SK-N-SH (cell line): Measurements from ENCODE around the gene KCNV2. TPM values are rescaled to one million over a fixed set of nuclear protein-coding genes. Genes with fewer than 3 reads are reported as not detected.

ENCODE experiments used
- CTCF ChIA-PET: fragments of 300-600, 350-600 bp; formaldehyde crosslinking; extraction: SDS; loops from one replicate; lab custom pipeline; 2021; lab: Yijun Ruan, JAX
- POLR2A ChIA-PET: fragments of 350-600 bp; sonication (Branson Sonifier 250); formaldehyde crosslinking; extraction: SDS; loops from one replicate; lab custom pipeline; 2020; ENCODE audit warnings: antibody characterized with exemption, inconsistent platforms; lab: Yijun Ruan, JAX
- DNase-seq: peaks from one replicate; pipeline ENCODE4 v3.0.0; 2012
- H2AFZ ChIP-seq: fragments of 200-600 bp; sonication (generic); 2 replicates; pipeline ENCODE4 v1.8.1; 2016; ENCODE audit warnings: antibody characterized with exemption, mild to moderate bottlenecking, low read depth
- H3F3A ChIP-seq: fragments of 200-600 bp; sonication (generic); replicated peaks from 2 replicates; pipeline ENCODE3; 2016; ENCODE audit warnings: antibody characterized with exemption, mild to moderate bottlenecking; ENCODE audit not compliant: insufficient read depth
- H3K27ac ChIP-seq, 2 experiments: fragments of 200-500 bp in 1 of 2; fragments of 200-600 bp in 1 of 2; sonication (Bioruptor generic) in 1 of 2; sonication (generic), shearing (Covaris generic) in 1 of 2; 2 replicates each; pipeline versions ENCODE4 v1.5.1 to v1.6.1; 2014 to 2016; ENCODE audit warnings: low read depth in 2 of 2, inconsistent platforms in 1 of 2, low read length in 1 of 2, mild to moderate bottlenecking in 1 of 2, mixed read lengths in 1 of 2
- H3K27me3 ChIP-seq: fragments of 200-600 bp; sonication (generic), shearing (Covaris generic); 2 replicates; pipeline ENCODE4 v1.6.1; 2016; ENCODE audit warnings: mixed run types; ENCODE audit not compliant: insufficient read depth
- H3K36me3 ChIP-seq, 2 experiments: fragments of 200-500 bp in 1 of 2; fragments of 200-600 bp in 1 of 2; sonication (Bioruptor generic) in 1 of 2; sonication (generic) in 1 of 2; replicated peaks in 1 of 2; 2 replicates each; pipeline versions ENCODE3 to v1.5.1; 2014 to 2016; ENCODE audit warnings: low read length in 1 of 2, mild to moderate bottlenecking in 1 of 2; ENCODE audit not compliant: insufficient read depth in 2 of 2, control insufficient read depth in 1 of 2
- H3K4me1 ChIP-seq, 2 experiments: fragments of 200-500 bp in 1 of 2; fragments of 200-600 bp in 1 of 2; sonication (Bioruptor generic) in 1 of 2; sonication (generic), shearing (Covaris generic) in 1 of 2; 2 replicates each; pipeline versions ENCODE4 v1.5.1 to v1.6.1; 2014 to 2016; ENCODE audit warnings: low read depth in 1 of 2, low read length in 1 of 2, mixed run types in 1 of 2; ENCODE audit not compliant: insufficient read depth in 2 of 2, control insufficient read depth in 1 of 2
- H3K4me2 ChIP-seq: fragments of 200-600 bp; sonication (generic), shearing (Covaris generic); 2 replicates; pipeline ENCODE4 v1.6.1; 2017; ENCODE audit warnings: mixed run types
- H3K4me3 ChIP-seq, 2 experiments: fragments of 200-500 bp in 1 of 2; fragments of 200-600 bp in 1 of 2; sonication (Bioruptor generic) in 1 of 2; sonication (generic), shearing (Covaris generic) in 1 of 2; 2 replicates each; pipeline versions ENCODE4 v1.5.1 to v1.8.1; 2014 to 2016; ENCODE audit warnings: low read depth in 2 of 2, inconsistent platforms in 1 of 2, low read length in 1 of 2, mild to moderate bottlenecking in 1 of 2, mixed read lengths in 1 of 2, moderate library complexity in 1 of 2
- H3K79me2 ChIP-seq: fragments of 200-600 bp; sonication (generic); 2 replicates; pipeline ENCODE4 v1.8.1; 2017; ENCODE audit warnings: mild to moderate bottlenecking; ENCODE audit not compliant: insufficient read depth
- H3K9ac ChIP-seq: fragments of 200-600 bp; sonication (generic); 2 replicates; pipeline ENCODE4 v1.6.1; 2017; ENCODE audit warnings: mixed run types
- H3K9me2 ChIP-seq: fragments of 200-600 bp; sonication (generic); 2 replicates; pipeline ENCODE4 v1.6.1; 2017; ENCODE audit warnings: mixed run types
- H3K9me3 ChIP-seq: fragments of 200-600 bp; sonication (generic); 2 replicates; pipeline ENCODE4 v1.6.1; 2017; ENCODE audit warnings: mixed run types, mild to moderate bottlenecking, moderate library complexity
- H4K20me1 ChIP-seq: fragments of 200-600 bp; sonication (generic); 2 replicates; pipeline ENCODE4 v1.6.1; 2017; ENCODE audit warnings: mild to moderate bottlenecking, mixed run types; ENCODE audit not compliant: insufficient read depth
- EP300 ChIP-seq, 2 experiments: IDR thresholded peaks; 2 replicates each; pipeline versions ENCODE4 v1.4.0 to v1.6.1; 2012; ENCODE audit warnings: borderline replicate concordance in 1 of 2, low read depth in 1 of 2, low read length in 1 of 2
- FOXJ3 ChIP-seq: sonication (generic); formaldehyde crosslinking; IDR thresholded peaks from 2 replicates; pipeline ENCODE4 v1.5.1; 2020; ENCODE audit warnings: mild to moderate bottlenecking, missing genetic modification reagents
- FOXM1 ChIP-seq: IDR thresholded peaks from 2 replicates; pipeline ENCODE4 v1.4.0; 2012; ENCODE audit warnings: low read depth, mild to moderate bottlenecking
- GATA2 ChIP-seq: sonication (generic); formaldehyde crosslinking; IDR thresholded peaks from 2 replicates; pipeline ENCODE4 v1.5.0; 2020; ENCODE audit warnings: mild to moderate bottlenecking, missing genetic modification reagents
- MEF2A ChIP-seq: IDR thresholded peaks from 2 replicates; pipeline ENCODE4 v1.4.0; 2012; ENCODE audit warnings: low read depth, borderline replicate concordance
- MXI1 ChIP-seq: IDR thresholded peaks from 2 replicates; pipeline ENCODE4 v1.6.1; 2012; ENCODE audit warnings: mild to moderate bottlenecking, low read depth, low read length, improper control_type of control experiment
- NFIC ChIP-seq: IDR thresholded peaks from 2 replicates; pipeline ENCODE4 v1.4.0; 2012; ENCODE audit warnings: borderline replicate concordance
- NRF1 ChIP-seq: IDR thresholded peaks from 2 replicates; pipeline ENCODE4 v1.6.1; 2012; ENCODE audit warnings: low read depth, mild to moderate bottlenecking, low read length
- RCOR1 ChIP-seq: fragments of 150-350 bp; IDR thresholded peaks from 2 replicates; pipeline ENCODE4 v1.6.1; 2017; ENCODE audit warnings: antibody characterized with exemption, low read length
- RFX5 ChIP-seq: IDR thresholded peaks from 2 replicates; pipeline ENCODE4 v1.6.1; 2012; ENCODE audit warnings: mild to moderate bottlenecking, improper control_type of control experiment, low read length
- SIN3A ChIP-seq: IDR thresholded peaks from 2 replicates; pipeline ENCODE4 v1.6.1; 2012; ENCODE audit warnings: low read depth, mild to moderate bottlenecking, low read length, moderate library complexity, borderline replicate concordance
- SMC3 ChIP-seq: IDR thresholded peaks from 2 replicates; pipeline ENCODE4 v1.6.1; 2012; ENCODE audit warnings: low read depth, low read length, improper control_type of control experiment
- TEAD4 ChIP-seq: IDR thresholded peaks from 2 replicates; pipeline ENCODE4 v1.4.0; 2012; ENCODE audit warnings: mild to moderate bottlenecking, borderline replicate concordance; ENCODE audit not compliant: insufficient read depth
- USF2 ChIP-seq: fragments of 150-350 bp; IDR thresholded peaks from 2 replicates; pipeline ENCODE4 v1.6.1; 2017; ENCODE audit warnings: antibody characterized with exemption, low read length, low read depth, borderline replicate concordance
- ZBTB33 ChIP-seq: IDR thresholded peaks from 2 replicates; pipeline ENCODE4 v1.4.0; 2012; ENCODE audit warnings: low read depth, borderline replicate concordance
- WGBS: methylation state at CpG from one replicate; pipeline ENCODE4 v1.1.6; 2017; ENCODE audit warnings: low lambda C conversion rate; 5-methylcytosine and 5-hydroxymethylcytosine counted together
- polyA plus RNA-seq, 3 experiments: library from polyadenylated mRNA; depleted of rRNA; stranded (reverse); fragments of >200 nt; gene quantifications; 2 replicates each; pipeline ENCODE4 v1.2.3, GENCODE V29; 2012
- TF ChIP-seq, protein P1 (sequence below): fragments of 150-350 bp; IDR thresholded peaks from 2 replicates; pipeline ENCODE4 v1.6.1; 2016; ENCODE audit warnings: mild to moderate bottlenecking, low read depth, low read length
- TF ChIP-seq, protein P2 (sequence below): IDR thresholded peaks from 2 replicates; pipeline ENCODE4; 2012
- TF ChIP-seq, protein P3 (sequence below): fragments of 200-600 bp; sonication (generic); IDR thresholded peaks from 2 replicates; pipeline ENCODE4 v1.6.1; 2017; ENCODE audit warnings: antibody characterized with exemption, mild to moderate bottlenecking, moderate library complexity

KCNV2 gene
- polyA plus RNA-seq, 1 of the 3 experiments (the other 2 are of a cell fraction): not detected

- TF ChIP-seq FOXJ3 (no peak), MXI1 (no peak), RFX5 (no peak), USF2 (no peak), SIN3A (no peak)
- TF ChIP-seq, protein P1, sequence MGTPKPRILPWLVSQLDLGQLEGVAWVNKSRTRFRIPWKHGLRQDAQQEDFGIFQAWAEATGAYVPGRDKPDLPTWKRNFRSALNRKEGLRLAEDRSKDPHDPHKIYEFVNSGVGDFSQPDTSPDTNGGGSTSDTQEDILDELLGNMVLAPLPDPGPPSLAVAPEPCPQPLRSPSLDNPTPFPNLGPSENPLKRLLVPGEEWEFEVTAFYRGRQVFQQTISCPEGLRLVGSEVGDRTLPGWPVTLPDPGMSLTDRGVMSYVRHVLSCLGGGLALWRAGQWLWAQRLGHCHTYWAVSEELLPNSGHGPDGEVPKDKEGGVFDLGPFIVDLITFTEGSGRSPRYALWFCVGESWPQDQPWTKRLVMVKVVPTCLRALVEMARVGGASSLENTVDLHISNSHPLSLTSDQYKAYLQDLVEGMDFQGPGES: no peak
- TF ChIP-seq, protein P2, sequence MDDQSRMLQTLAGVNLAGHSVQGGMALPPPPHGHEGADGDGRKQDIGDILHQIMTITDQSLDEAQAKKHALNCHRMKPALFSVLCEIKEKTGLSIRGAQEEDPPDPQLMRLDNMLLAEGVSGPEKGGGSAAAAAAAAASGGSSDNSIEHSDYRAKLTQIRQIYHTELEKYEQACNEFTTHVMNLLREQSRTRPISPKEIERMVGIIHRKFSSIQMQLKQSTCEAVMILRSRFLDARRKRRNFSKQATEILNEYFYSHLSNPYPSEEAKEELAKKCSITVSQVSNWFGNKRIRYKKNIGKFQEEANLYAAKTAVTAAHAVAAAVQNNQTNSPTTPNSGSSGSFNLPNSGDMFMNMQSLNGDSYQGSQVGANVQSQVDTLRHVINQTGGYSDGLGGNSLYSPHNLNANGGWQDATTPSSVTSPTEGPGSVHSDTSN: no peak
Measured at GRCh38 chr9:2767800-2768677, 50.7 kb downstream of the KCNV2 start (continued).

- Histone ChIP-seq H3K4me1 (peaks cover 0 to 10% of the 10 kb centered on the region in 2 experiments; a peak in 2 of 4 replicates), H3K79me2 (peaks cover 24% of the 10 kb centered on the region; the same call in 1 of the 2 replicates), H2AFZ (no peak overlapping the region), H3K27ac (peak overlapping the region in 1 of 2 experiments; percentile 61; a peak in 1 of 4 replicates), H3K4me3 (no peak overlapping the region), H3K9me3 (peaks cover 6% of the 10 kb centered on the region; the same call in 1 of the 2 replicates), H3K9ac (no peak overlapping the region), H3F3A (no peaks in the 10 kb centered on the region), H4K20me1 (no peaks in the 10 kb centered on the region), H3K36me3 (peaks cover 28 to 78% of the 10 kb centered on the region in 2 experiments), H3K4me2 (no peak overlapping the region), H3K27me3 (no peaks in the 10 kb centered on the region), H3K9me2 (no peaks in the 10 kb centered on the region)
- ChIA-PET POLR2A (no interaction called here), CTCF (interaction anchor here (1.2 kb wide), 1 partner anchor 43 kb away, joined by 5 read pairs; no protein-coding TSS in a partner anchor)
- 81% methylated on average over 3 of the region's 3 CpGs for WGBS
- peak; percentile 9 for DNase-seq
- TF ChIP-seq GATA2 (peak; percentile 91), RFX5 (no peak), TEAD4 (no peak), USF2 (no peak), FOXJ3 (no peak), MEF2A (no peak), FOXM1 (no peak), SIN3A (no peak), SMC3 (no peak), EP300 (IDR thresholded peaks at IDR 0.05; ENCODE audit: borderline replicate concordance in 1 of 2, low read depth in 1 of 2, low read length in 1 of 2) (peak in 1 of 2 experiments; percentile 44; a peak in 1 of 4 replicates), RCOR1 (peak; percentile 50; the same call in 1 of the 2 replicates), ZBTB33 (no peak), NFIC (no peak), NRF1 (no peak), MXI1 (no peak)
- TF ChIP-seq, protein P1: no peak
- TF ChIP-seq, protein P3, sequence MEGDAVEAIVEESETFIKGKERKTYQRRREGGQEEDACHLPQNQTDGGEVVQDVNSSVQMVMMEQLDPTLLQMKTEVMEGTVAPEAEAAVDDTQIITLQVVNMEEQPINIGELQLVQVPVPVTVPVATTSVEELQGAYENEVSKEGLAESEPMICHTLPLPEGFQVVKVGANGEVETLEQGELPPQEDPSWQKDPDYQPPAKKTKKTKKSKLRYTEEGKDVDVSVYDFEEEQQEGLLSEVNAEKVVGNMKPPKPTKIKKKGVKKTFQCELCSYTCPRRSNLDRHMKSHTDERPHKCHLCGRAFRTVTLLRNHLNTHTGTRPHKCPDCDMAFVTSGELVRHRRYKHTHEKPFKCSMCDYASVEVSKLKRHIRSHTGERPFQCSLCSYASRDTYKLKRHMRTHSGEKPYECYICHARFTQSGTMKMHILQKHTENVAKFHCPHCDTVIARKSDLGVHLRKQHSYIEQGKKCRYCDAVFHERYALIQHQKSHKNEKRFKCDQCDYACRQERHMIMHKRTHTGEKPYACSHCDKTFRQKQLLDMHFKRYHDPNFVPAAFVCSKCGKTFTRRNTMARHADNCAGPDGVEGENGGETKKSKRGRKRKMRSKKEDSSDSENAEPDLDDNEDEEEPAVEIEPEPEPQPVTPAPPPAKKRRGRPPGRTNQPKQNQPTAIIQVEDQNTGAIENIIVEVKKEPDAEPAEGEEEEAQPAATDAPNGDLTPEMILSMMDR: no peak
Measured at GRCh38 chr9:2771087-2771486, 53.8 kb downstream of the KCNV2 start.
